ENCODE results near the gene MAGI1. TPM values are rescaled to one million over a fixed set of nuclear protein-coding genes. Genes with fewer than 3 reads are reported as not detected.
A peak's percentile ranks its signal among the peaks of the same experiment; 100 is the strongest.

The MAGI1 gene
- under 1 TPM; 0.18 to 0.25 TPM for total RNA-seq

GRCh38 chr3:66038726-66039589 lies at the start of gene MAGI1:
Gene MAGI1, minus strand, starts transcription at chr3:66038918. Its CDS starts 610 bp downstream, at chr3:66038308.
- CTCF ChIA-PET, result no interaction called here
- Mint-ChIP-seq H3K27me3 (peaks cover 60% of the 10 kb centered on the region), H3K4me1 (peaks cover 15% of the 10 kb centered on the region), H3K4me3 (peak within 1 kb of the TSS; percentile 79), H3K9me3 (no peaks in the 10 kb centered on the region), H3K27ac (no peak within 1 kb of the TSS), H3K36me3 (ENCODE audit: low read depth) (no peaks in the 10 kb centered on the region)
- POLR2A ChIA-PET, result no interaction called here
- peak; percentile 36 for DNase-seq

- no peak for DNase-seq
- H3K27me3 Mint-ChIP-seq, result no peaks in the 10 kb centered on the region
- H3K4me1 Mint-ChIP-seq, result no peaks in the 10 kb centered on the region
- no peak overlapping the region for H3K4me3 Mint-ChIP-seq
- H3K9me3 Mint-ChIP-seq, result no peaks in the 10 kb centered on the region
- ChIA-PET CTCF (no interaction called here), POLR2A (no interaction called here)
- no peaks in the 10 kb centered on the region for H3K36me3 Mint-ChIP-seq (ENCODE audit: low read depth)
- H3K27ac Mint-ChIP-seq, result no peak overlapping the region
Measured at GRCh38 chr3:66083784-66084213, 45.1 kb upstream of the MAGI1 start.

- ChIA-PET CTCF (no interaction called here), POLR2A (no interaction called here)
- Mint-ChIP-seq H3K4me3 (no peak overlapping the region), H3K27me3 (no peaks in the 10 kb centered on the region), H3K9me3 (no peaks in the 10 kb centered on the region), H3K27ac (no peak overlapping the region), H3K36me3 (ENCODE audit: low read depth) (no peaks in the 10 kb centered on the region), H3K4me1 (no peaks in the 10 kb centered on the region)
- no peak for DNase-seq
Measured at GRCh38 chr3:66083096-66083678, 44.5 kb upstream of the MAGI1 start.

- ChIA-PET POLR2A (no interaction called here), CTCF (no interaction called here)
- no peaks in the 10 kb centered on the region for H3K27me3 Mint-ChIP-seq
- H3K9me3 Mint-ChIP-seq, result no peaks in the 10 kb centered on the region
- H3K4me3 Mint-ChIP-seq, result no peak overlapping the region
- H3K4me1 Mint-ChIP-seq, result no peaks in the 10 kb centered on the region
- H3K36me3 Mint-ChIP-seq (ENCODE audit: low read depth), result no peaks in the 10 kb centered on the region
- DNase-seq, result no peak
- H3K27ac Mint-ChIP-seq, result no peak overlapping the region
Measured at GRCh38 chr3:66082679-66083078, 44.0 kb upstream of the MAGI1 start.

- no peak overlapping the region for H3K27ac Mint-ChIP-seq
- no peaks in the 10 kb centered on the region for H3K4me1 Mint-ChIP-seq
- DNase-seq, result no peak
- H3K27me3 Mint-ChIP-seq, result no peaks in the 10 kb centered on the region
- H3K4me3 Mint-ChIP-seq, result no peak overlapping the region
- no peaks in the 10 kb centered on the region for H3K9me3 Mint-ChIP-seq
- POLR2A ChIA-PET, result no interaction called here
- no peaks in the 10 kb centered on the region for H3K36me3 Mint-ChIP-seq (ENCODE audit: low read depth)
- CTCF ChIA-PET, result no interaction called here
Measured at GRCh38 chr3:66080167-66080566, 41.4 kb upstream of the MAGI1 start.

- ChIA-PET CTCF (no interaction called here), POLR2A (no interaction called here)
- DNase-seq, result no peak
- no peaks in the 10 kb centered on the region for H3K27me3 Mint-ChIP-seq
- no peaks in the 10 kb centered on the region for H3K36me3 Mint-ChIP-seq (ENCODE audit: low read depth)
- H3K27ac Mint-ChIP-seq, result no peak overlapping the region
- peaks cover 2% of the 10 kb centered on the region for H3K9me3 Mint-ChIP-seq
- H3K4me1 Mint-ChIP-seq, result no peaks in the 10 kb centered on the region
- no peak overlapping the region for H3K4me3 Mint-ChIP-seq
Measured at GRCh38 chr3:66077973-66078372, 39.3 kb upstream of the MAGI1 start.

GRCh38 chr3:66076861-66077470 lies 38.2 kb upstream of the MAGI1 start:
- CTCF ChIA-PET, result no interaction called here
- Mint-ChIP-seq H3K4me1 (no peaks in the 10 kb centered on the region), H3K27me3 (no peaks in the 10 kb centered on the region), H3K36me3 (ENCODE audit: low read depth) (no peaks in the 10 kb centered on the region), H3K9me3 (peaks cover 2% of the 10 kb centered on the region), H3K4me3 (no peak overlapping the region), H3K27ac (no peak overlapping the region)
- DNase-seq, result no peak
- POLR2A ChIA-PET, result no interaction called here

- DNase-seq, result no peak
- H3K27me3 Mint-ChIP-seq, result no peaks in the 10 kb centered on the region
- H3K36me3 Mint-ChIP-seq (ENCODE audit: low read depth), result no peaks in the 10 kb centered on the region
- ChIA-PET CTCF (interaction anchor here (1.2 kb wide), 1 partner anchor 23 kb away, joined by 3 read pairs; no protein-coding TSS in a partner anchor), POLR2A (no interaction called here)
- H3K4me3 Mint-ChIP-seq, result no peak overlapping the region
- peaks cover 2% of the 10 kb centered on the region for H3K9me3 Mint-ChIP-seq
- no peak overlapping the region for H3K27ac Mint-ChIP-seq
- no peaks in the 10 kb centered on the region for H3K4me1 Mint-ChIP-seq
Measured at GRCh38 chr3:66075281-66075680, 36.6 kb upstream of the MAGI1 start.

- ChIA-PET POLR2A (no interaction called here), CTCF (no interaction called here)
- H3K27ac Mint-ChIP-seq, result no peak overlapping the region
- H3K36me3 Mint-ChIP-seq (ENCODE audit: low read depth), result no peaks in the 10 kb centered on the region
- H3K27me3 Mint-ChIP-seq, result no peaks in the 10 kb centered on the region
- no peaks in the 10 kb centered on the region for H3K4me1 Mint-ChIP-seq
- peaks cover 2% of the 10 kb centered on the region for H3K9me3 Mint-ChIP-seq
- no peak overlapping the region for H3K4me3 Mint-ChIP-seq
- DNase-seq, result no peak
Measured at GRCh38 chr3:66073464-66074141, 34.9 kb upstream of the MAGI1 start.

- no peak for DNase-seq
Measured at GRCh38 chr3:66068255-66068654, 29.5 kb upstream of the MAGI1 start.

GRCh38 chr3:66066963-66067617 lies 28.4 kb upstream of the MAGI1 start:
- no peaks in the 10 kb centered on the region for H3K36me3 Mint-ChIP-seq (ENCODE audit: low read depth)
- H3K9me3 Mint-ChIP-seq, result no peaks in the 10 kb centered on the region
- no peak overlapping the region for H3K4me3 Mint-ChIP-seq
- no peaks in the 10 kb centered on the region for H3K4me1 Mint-ChIP-seq
- H3K27ac Mint-ChIP-seq, result no peak overlapping the region
- DNase-seq, result no peak
- CTCF ChIA-PET, result no interaction called here
- peaks cover 2% of the 10 kb centered on the region for H3K27me3 Mint-ChIP-seq
- POLR2A ChIA-PET, result no interaction called here

More at GRCh38 chr3:66068255-66068654, 29.5 kb upstream of the MAGI1 start:
- Mint-ChIP-seq H3K4me1 (no peaks in the 10 kb centered on the region), H3K36me3 (ENCODE audit: low read depth) (no peaks in the 10 kb centered on the region), H3K27me3 (peaks cover 2% of the 10 kb centered on the region), H3K4me3 (no peak overlapping the region), H3K27ac (no peak overlapping the region), H3K9me3 (peaks cover 2% of the 10 kb centered on the region)
- ChIA-PET POLR2A (no interaction called here), CTCF (no interaction called here)

GRCh38 chr3:66055289-66055688 lies 16.6 kb upstream of the MAGI1 start:
- Mint-ChIP-seq H3K27ac (no peak overlapping the region), H3K4me3 (no peak overlapping the region), H3K4me1 (no peaks in the 10 kb centered on the region), H3K9me3 (no peaks in the 10 kb centered on the region), H3K36me3 (ENCODE audit: low read depth) (no peaks in the 10 kb centered on the region), H3K27me3 (no peaks in the 10 kb centered on the region)
- POLR2A ChIA-PET, result no interaction called here
- CTCF ChIA-PET, result no interaction called here
- no peak for DNase-seq

GRCh38 chr3:66053550-66054094 lies 14.9 kb upstream of the MAGI1 start:
- peaks cover under 1% of the 10 kb centered on the region for H3K27me3 Mint-ChIP-seq
- H3K4me1 Mint-ChIP-seq, result no peaks in the 10 kb centered on the region
- no peaks in the 10 kb centered on the region for H3K9me3 Mint-ChIP-seq
- no peak overlapping the region for H3K27ac Mint-ChIP-seq
- CTCF ChIA-PET, result no interaction called here
- no peak for DNase-seq
- H3K36me3 Mint-ChIP-seq (ENCODE audit: low read depth), result no peaks in the 10 kb centered on the region
- no peak overlapping the region for H3K4me3 Mint-ChIP-seq
- POLR2A ChIA-PET, result no interaction called here

Data from activated CD4-positive, alpha-beta memory T cell treated with anti-CD3 and anti-CD28 coated beads, Interleukin-2, amount 10 ng/mL, durations not matched to agents 7 days and 5 days (primary cell).